Right ventricle myocardium inferior (tissue), 1 donor: Measurements from ENCODE around the gene POMT1. TPM values are rescaled to one million over a fixed set of nuclear protein-coding genes. Genes with fewer than 3 reads are reported as not detected.
A peak's percentile ranks its signal among the peaks of the same experiment; 100 is the strongest.
"Not testable (repeated sequence)": the region's sequence is repeated elsewhere in the genome, so short reads cannot be mapped to it uniquely, and the experiment has no call there.

Experiments used
- ATAC-seq: fragments of 200-7000 bp; cut with Tn5 transposase; one replicate; pipeline ENCODE4 v1.9.1; 2020; ENCODE audit warnings: mild to moderate bottlenecking, moderate library complexity
- DNase-seq: peaks from one replicate; pipeline ENCODE4 v3.0.0; 2021; ENCODE audit errors: missing footprints
- intact Hi-C: fragments of 100-400 bp; cut with DNase I; formaldehyde crosslinking; loops from one replicate; pipeline ENCODE4 v1.11.0; 2022
- total RNA-seq: library from RNA; stranded (reverse); fragmentation: NEBNext Ultra II Directional; extraction: Animal tissue kit (Norgen Biotek cat#: 25700); gene quantifications from one replicate; pipeline ENCODE4 v1.2.1, GENCODE V29; 2021
- donor health status: DM: no; HTN: yes; CAD: no; lungs with severe emphysema.

POMT1 gene
- total RNA-seq, 1 donor from 2014 or later, result 21.2 TPM

- DNase-seq (no peak), ATAC-seq (no peak)
These were observed 15.7 kb upstream of the POMT1 start for GRCh38 chr9:131487001-131487400.

DNA sequence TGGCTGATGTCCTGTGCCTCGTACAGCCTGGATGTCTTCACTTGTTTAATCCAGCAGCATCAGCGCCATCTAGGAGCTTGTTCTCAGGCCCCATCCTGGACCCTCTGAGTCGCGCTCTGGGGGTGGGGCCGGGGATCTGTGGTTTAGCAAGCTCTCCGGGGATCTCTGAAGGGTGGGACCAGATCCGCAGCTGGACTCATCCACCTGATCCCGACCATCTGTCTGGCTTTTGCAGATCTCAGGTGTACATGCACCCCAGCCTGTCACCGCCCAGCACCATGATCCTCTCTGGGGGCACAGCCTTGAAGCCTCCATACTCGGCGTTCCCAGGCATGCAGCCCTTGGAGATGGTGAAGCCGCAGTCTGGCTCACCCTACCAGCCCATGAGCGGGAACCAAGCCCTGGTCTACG lies 15.1 kb upstream of the POMT1 start:
- no peak for ATAC-seq
- DNase-seq, result no peak
- intact Hi-C loops, result no loop called here

More at GRCh38 chr9:131487001-131487400, 15.7 kb upstream of the POMT1 start:
- intact Hi-C loops, result no loop called here

- ATAC-seq, result no peak
These were observed 12.2 kb upstream of the POMT1 start for GRCh38 chr9:131490514-131490913.

DNA sequence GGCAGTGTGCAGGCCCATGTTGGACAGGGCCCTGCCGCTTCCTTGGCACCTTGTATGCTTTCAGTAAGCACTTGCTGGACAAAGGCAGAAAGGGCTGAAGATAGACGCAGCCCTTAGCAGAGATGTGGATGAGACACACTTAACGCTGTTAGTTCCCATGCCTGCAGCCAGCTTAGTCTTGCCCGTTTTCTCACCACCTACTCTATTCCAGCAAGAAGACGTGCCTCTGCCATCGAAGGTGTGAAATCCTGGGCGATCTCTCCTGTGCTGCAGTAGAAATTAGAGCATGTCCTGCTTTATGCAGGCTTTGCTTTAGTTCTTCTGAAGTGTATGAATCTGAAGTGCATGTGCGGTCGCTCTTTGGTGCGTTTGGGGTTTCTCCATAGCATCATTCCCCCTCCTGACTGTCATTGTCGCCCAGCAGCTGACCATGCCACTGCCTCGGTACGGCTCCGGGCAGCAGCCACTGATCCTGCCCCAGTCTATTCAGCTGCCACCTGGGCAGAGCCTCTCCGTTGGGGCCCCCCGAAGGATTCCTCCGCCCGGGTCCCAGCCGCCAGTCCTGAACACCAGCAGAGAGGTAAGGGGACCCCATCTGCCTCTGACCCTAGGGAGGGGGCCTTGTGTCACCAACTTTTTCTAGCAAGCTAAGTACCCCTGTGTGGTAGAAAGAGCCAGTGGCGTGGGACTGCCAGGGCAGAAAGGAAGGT lies 11.6 kb upstream of the POMT1 start:
- intact Hi-C loops, result no loop called here
- ATAC-seq (no peak), DNase-seq (no peak)

More at GRCh38 chr9:131490514-131490913, 12.2 kb upstream of the POMT1 start:
- DNase-seq, result no peak
- intact Hi-C loops, result no loop called here

DNA sequence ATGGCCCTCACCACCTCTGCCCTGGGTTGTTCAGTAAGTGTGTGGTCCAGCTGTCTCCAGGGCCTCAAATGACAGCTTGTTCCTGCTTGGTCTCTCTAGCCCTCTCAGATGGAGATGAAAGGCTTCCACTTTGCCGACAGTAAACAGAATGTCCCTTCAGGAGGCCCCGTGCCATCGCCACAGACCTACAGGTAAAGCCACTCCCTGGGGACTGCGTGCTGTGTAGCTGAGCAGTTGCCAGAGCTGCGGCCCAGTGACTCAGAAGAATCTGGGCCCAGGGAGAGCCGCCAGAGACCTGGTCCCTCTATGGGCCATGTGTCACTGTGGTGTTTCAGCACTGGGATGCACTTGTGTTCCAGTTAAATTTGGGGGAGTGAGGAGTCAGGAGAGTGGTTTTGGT lies 10.6 kb upstream of the POMT1 start:
- no peak for DNase-seq
- intact Hi-C loops, result no loop called here
- no peak for ATAC-seq

DNA sequence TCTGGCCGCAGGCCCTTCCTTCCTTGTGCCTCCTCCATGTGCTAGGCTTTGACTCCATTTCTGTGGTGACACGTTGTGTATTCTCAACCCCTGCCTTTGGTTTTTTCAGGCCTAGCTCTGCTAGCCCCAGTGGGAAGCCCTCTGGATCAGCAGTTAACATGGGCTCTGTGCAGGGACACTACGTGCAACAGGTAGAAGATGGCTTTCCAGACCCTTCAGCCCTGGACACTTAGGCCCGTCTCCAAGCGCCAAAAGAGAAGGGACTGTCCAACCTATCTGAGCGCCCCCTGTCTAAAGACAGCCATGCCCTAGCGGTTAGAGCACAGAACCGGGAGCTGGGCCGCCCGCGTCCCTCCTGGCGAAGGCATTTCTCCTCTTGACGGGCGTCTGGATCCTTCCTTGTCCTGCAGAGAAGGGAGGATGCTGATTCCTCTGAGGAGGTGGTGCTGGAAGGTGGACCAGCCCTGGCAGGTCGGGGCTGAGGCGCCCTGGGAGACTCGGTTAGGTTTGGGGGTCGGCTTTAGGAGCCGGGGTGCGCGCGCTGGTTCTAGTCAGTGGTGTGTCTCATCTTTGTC lies 8.3 kb upstream of the POMT1 start:
- DNase-seq (no peak), ATAC-seq (no peak)
- intact Hi-C loops, result no loop called here

- intact Hi-C loops, result no loop called here
- no peak for DNase-seq
- no peak for ATAC-seq
These were observed 6.9 kb upstream of the POMT1 start for GRCh38 chr9:131495785-131496184.

DNA sequence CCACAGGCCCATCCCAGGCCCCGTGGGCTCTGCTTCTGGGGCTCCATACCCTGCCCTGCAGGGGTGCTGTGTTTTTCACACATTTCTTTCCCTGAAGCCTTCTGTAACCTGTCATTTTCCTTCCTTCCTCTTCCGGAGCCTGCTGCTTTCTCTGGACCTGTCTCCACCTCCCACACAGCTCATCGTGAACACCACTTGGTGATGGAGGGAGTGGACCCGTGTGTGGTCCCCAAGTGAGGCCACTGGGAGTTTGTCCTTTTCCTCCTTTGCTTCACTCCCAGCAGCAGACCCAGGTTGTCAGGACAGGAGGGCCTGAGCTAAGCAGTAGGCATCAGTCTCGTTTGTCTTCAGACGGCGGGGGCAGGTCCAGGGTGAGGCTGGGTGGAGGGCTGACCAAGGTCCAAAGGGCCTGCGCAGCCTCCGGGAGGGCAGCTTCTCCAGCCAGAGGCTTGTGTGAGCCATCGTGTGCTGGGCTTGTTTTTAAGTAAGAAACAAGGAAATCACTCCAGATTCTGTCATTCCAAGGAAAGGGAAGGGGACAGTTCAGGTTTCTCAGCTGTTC lies 5.8 kb upstream of the POMT1 start:
- no peak for ATAC-seq

DNA sequence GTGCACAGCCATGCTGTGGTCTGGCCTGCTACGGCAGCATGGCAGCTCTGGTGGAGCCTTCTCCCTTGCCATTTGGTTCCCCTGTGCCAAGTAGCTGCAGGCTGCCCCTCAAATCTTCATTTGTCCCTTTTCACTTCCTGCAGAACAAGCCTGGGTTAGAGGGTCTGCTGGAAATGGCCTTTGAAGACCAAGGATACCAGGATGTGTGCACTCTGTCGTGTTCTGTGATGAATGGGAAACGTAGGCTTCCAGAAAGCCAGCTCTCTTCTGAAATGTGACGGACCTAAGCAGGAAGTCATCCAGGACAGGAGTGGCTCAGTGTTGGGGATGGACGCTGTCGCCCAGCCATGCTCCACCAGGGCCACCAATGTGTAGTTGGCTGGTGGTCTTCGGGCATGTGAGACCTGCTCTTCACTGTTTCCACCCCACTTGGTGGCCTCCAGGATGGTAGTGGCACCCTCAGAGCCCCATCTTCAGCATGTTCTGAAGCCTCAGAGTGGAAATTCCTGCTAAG lies 3.4 kb upstream of the POMT1 start:
- DNase-seq (no peak), ATAC-seq (no peak)
- intact Hi-C loops, result no loop called here

More for the DNA sequence above, 5.8 kb upstream of the POMT1 start:
- DNase-seq, result no peak
- intact Hi-C loops, result no loop called here

DNA sequence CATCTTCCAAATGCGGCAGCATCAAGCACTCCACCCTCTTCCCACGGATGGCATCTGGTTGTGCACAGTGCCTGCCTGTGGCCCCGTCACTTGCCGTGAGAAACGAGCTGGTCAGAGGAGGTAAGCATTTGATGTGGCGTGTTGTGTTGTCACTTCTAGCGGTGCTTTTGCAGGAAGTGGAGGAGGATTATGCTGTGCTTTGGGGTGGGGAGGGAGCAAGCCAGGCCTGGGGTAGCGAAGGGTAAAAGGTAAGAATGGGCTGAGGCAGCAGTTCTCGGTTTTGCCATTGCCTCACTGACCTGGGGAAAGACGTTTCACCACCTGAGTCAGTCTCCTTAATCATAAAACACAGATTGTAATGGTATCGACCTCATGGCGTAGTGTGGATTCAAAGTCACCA lies 2.3 kb upstream of the POMT1 start:
- intact Hi-C loops, result no loop called here
- no peak for ATAC-seq
- DNase-seq, result no peak

- intact Hi-C loops, result no loop called here
- DNase-seq (no peak), ATAC-seq (no peak)
These were observed 1.7 kb upstream of the POMT1 start for GRCh38 chr9:131500939-131501541.

- ATAC-seq, result no peak
- no peak for DNase-seq
- intact Hi-C loops, result no loop called here
These were observed 1.1 kb downstream of the POMT1 start for GRCh38 chr9:131503626-131504465.

DNA sequence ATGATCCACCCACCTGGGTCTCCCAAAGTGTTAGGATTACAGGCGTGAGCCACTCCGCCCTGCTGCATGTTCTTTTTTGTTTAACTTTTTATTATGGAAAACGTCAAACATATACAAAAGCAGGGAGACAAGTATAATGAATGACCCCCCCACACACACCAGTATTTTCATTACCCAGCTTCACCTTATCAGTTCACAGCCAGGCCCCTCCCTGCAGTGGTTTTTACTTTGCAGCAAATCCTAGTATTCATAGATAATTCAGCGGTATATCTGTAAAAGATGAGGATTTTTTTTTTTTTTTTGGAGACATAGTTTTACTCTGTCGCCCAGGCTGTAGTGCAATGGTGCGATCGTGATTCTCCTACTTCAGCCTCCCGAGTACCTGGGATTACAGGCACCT lies 2.3 kb downstream of the POMT1 start:
- no peak for ATAC-seq
- intact Hi-C loops, result no loop called here
- peak; percentile 11 for DNase-seq

- intact Hi-C loops, result no loop called here
- no peak for DNase-seq
- ATAC-seq, result no peak
These were observed 8.7 kb downstream of the POMT1 start for GRCh38 chr9:131511416-131511815.

DNA sequence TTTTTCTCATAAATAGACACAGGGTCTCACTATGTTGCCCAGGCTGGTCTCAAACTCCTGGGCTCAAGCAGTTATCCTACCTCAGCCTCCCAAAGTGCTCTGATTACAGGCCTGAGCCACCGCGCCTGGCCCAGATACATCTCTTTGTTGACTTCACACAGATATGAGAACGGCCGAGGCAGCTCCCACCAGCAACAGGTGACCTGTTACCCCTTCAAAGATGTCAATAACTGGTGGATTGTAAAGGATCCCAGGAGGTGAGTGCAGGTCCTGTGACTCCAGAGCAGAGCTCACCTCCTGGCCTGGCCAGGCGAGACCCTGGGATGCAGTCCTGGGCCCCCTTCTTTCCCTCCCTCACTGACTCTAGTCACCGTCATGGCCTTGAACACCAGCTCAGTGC lies 9.2 kb downstream of the POMT1 start:
- intact Hi-C loops, result no loop called here
- no peak for DNase-seq
- ATAC-seq, result no peak

- intact Hi-C loops, result no loop called here
- DNase-seq (no peak), ATAC-seq (no peak)
These were observed 10.5 kb downstream of the POMT1 start for GRCh38 chr9:131513177-131513576.

GRCh38 chr9:131515559-131516031 lies 12.9 kb downstream of the POMT1 start:
- DNase-seq, ATAC-seq, intact Hi-C loops: not testable (repeated sequence)

GRCh38 chr9:131516100-131516499 lies 13.4 kb downstream of the POMT1 start:
- intact Hi-C loops, result no loop called here
- ATAC-seq, result no peak

DNA sequence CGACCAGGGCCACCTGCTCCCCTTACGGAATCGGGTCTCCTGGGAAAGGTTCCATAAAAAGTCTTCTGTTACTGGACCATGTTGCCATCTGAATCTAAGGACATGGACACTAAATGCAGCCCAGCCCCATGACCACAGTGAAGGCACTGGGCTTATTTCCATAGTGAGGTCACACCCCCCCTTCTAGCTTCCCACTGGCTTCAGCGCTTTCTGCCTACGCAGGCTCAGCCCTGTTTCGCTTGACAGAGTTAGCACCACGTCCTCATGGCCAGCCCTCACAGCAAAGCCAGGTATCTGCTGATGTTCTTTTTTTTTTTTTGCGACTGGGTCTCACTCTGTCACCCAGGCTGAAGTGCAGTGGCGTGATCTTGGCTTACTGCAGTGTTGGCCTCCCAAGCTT lies 14.2 kb downstream of the POMT1 start:
- DNase-seq, result no peak
- intact Hi-C loops, result no loop called here
- ATAC-seq, result peak; percentile 47

More at GRCh38 chr9:131516100-131516499, 13.4 kb downstream of the POMT1 start:
- no peak for DNase-seq
